Pancreas (tissue), 10 donors: ENCODE measurements around the gene SLU7. TPM values are rescaled to one million over a fixed set of nuclear protein-coding genes. Genes with fewer than 3 reads are reported as not detected.

ENCODE experiments used
- ATAC-seq, 4 donors: fragments of 200-7000 bp; cut with Tn5 transposase; one replicate each; pipeline versions ENCODE4 v1.8.0 to v1.9.1; 2020; ENCODE audit warnings: mild to moderate bottlenecking in 4 of 4, moderate library complexity in 4 of 4
- DNase-seq, 6 donors: peaks; one replicate each; pipeline ENCODE4 v3.0.0-alpha.2; 2020
- FAIRE-seq: peaks from 2 replicates; lab custom pipeline; 2012; peaks lifted over from hg19 to GRCh38; lab: Jason Lieb, UNC
- H3K27ac ChIP-seq, 4 donors: fragments of 200-600 bp; sonication (generic); 1 replicate in 3 of 4; 2 replicates in 1 of 4; pipeline versions ENCODE4 v1.5.0 to v1.8.0; 2020
- H3K27me3 ChIP-seq, 4 donors: fragments of 200-600 bp; one replicate each; pipeline ENCODE4 v1.8.0; 2021
- H3K36me3 ChIP-seq, 3 donors: fragments of 200-600 bp; sonication (generic) in 1 of 3; one replicate each; pipeline versions ENCODE4 v1.5.0 to v1.8.0; 2020 to 2021
- H3K4me1 ChIP-seq, 3 donors: fragments of 200-600 bp; one replicate each; pipeline ENCODE4 v1.8.0; 2021
- H3K4me3 ChIP-seq, 4 donors: fragments of 200-600 bp; sonication (generic) in 2 of 4; one replicate each; pipeline versions ENCODE4 v1.5.0 to v1.8.0; 2020 to 2021
- H3K9me3 ChIP-seq, 4 donors: fragments of 200-600 bp; one replicate each; pipeline ENCODE4 v1.8.0; 2021
- WGBS, 2 donors: extraction: QIAGEN DNeasy Blood & Tissue Kit; methylation state at CpG; one replicate each; pipeline ENCODE4 v1.1.7; 2013; 5-methylcytosine and 5-hydroxymethylcytosine counted together
- intact Hi-C, 3 donors: fragments of 100-400 bp; cut with DNase I; formaldehyde crosslinking; loops; one replicate each; pipeline versions ENCODE4 v1.11.1 to v1.14.2; 2022
- polyA plus RNA-seq, 2 donors: library from polyadenylated mRNA; stranded (reverse); fragments of 200-250 nt; gene quantifications; one replicate each; pipeline ENCODE4 v1.2.3, GENCODE V29; 2013
- total RNA-seq, 6 donors: library from RNA; stranded (reverse); fragmentation: NEBNext Ultra II Directional in 4 of 6; extraction: Animal tissue kit (Norgen Biotek cat#: 25700) in 4 of 6; gene quantifications; one replicate each; pipeline versions ENCODE4 v1.2.1 to v1.2.4, GENCODE V29; 2021 to 2023
- TF ChIP-seq, protein P1 (sequence below), 4 donors: fragments of 200-600 bp; sonication (generic) in 3 of 4; IDR thresholded peaks; one replicate each; pipeline versions ENCODE4 v1.5.0 to v1.8.0; 2021; ENCODE audit warnings: antibody characterized with exemption in 4 of 4
- donor health status: healthy with polysubstance abuse.
- donor health status: DM: no; HTN: no; CAD: no; lungs with moderate emphysema.
- donor health status: DM: no; HTN: no; CAD: no.
- donor health status: control.
- donor health status: control.
- donor health status: Bipolar disorder and iron deficiency.
- donor health status: DM: yes; HTN: yes; CAD: no.
- donor health status: DM: no; HTN: no; CAD: no.
- donor health status: DM: no; HTN: no; CAD: no.
- donor health status: DM: yes; HTN: yes; CAD: no.

The SLU7 gene
- total and polyA plus RNA-seq, 8 donors, result 12.3 to 24.6 (median 20.6) TPM

DNA sequence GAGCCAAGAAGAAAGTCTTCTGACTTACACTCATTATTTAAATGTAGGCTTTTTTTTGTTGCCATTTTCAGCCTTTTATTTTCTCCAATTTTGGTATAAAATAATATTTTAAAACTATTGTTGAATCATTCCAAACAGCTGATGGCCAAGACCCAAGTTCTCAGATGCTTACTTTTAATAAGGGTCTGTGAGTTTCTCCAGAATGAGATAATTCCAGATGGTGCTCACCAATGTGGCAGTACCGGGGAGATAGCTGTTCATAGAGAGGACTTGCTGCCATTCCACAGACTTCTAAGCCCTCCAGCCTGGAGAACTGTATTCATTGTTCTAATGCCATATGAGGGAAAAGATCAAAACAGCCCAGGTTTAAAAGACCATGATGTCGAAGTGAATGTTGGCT lies 43.2 kb downstream of the SLU7 start:
- no peaks in the 10 kb centered on the region for H3K27me3 ChIP-seq
- FAIRE-seq (no peak), ATAC-seq (no peak), DNase-seq (no peak)
- H3K4me1 ChIP-seq, result no peaks in the 10 kb centered on the region
- TF ChIP-seq, protein P1, sequence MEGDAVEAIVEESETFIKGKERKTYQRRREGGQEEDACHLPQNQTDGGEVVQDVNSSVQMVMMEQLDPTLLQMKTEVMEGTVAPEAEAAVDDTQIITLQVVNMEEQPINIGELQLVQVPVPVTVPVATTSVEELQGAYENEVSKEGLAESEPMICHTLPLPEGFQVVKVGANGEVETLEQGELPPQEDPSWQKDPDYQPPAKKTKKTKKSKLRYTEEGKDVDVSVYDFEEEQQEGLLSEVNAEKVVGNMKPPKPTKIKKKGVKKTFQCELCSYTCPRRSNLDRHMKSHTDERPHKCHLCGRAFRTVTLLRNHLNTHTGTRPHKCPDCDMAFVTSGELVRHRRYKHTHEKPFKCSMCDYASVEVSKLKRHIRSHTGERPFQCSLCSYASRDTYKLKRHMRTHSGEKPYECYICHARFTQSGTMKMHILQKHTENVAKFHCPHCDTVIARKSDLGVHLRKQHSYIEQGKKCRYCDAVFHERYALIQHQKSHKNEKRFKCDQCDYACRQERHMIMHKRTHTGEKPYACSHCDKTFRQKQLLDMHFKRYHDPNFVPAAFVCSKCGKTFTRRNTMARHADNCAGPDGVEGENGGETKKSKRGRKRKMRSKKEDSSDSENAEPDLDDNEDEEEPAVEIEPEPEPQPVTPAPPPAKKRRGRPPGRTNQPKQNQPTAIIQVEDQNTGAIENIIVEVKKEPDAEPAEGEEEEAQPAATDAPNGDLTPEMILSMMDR (IDR thresholded peaks at IDR 0.05), result no peak
- no peak overlapping the region for H3K4me3 ChIP-seq
- H3K36me3 ChIP-seq, result no peaks in the 10 kb centered on the region
- intact Hi-C loops, result no loop called here
- H3K9me3 ChIP-seq, result no peaks in the 10 kb centered on the region
- 69 to 74% methylated on average over 2 of the region's 2 CpGs for WGBS, 2 donors
- H3K27ac ChIP-seq, result no peak overlapping the region

DNA sequence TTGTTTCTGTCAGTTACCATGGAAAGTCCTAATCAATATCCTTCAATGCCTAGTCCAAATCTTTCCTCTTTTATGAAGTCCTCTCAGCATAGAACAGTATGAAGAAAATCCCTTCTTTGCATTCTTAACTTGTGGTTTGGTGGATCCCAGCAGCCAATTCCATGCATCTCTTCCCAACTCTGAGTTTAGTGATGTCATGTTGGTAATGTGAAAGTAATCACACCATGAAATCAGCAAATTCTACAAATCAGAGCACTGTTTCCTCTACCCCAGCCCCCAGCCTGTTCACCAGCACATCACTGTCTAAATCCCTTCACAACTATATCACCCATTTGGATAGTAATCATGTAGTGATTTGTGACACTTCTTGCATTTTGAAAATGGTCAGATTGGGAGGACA lies 43.7 kb downstream of the SLU7 start:
- no peak for ATAC-seq
- intact Hi-C loops, result no loop called here
- Histone ChIP-seq H3K4me3 (no peak overlapping the region), H3K9me3 (no peaks in the 10 kb centered on the region), H3K36me3 (no peaks in the 10 kb centered on the region), H3K27ac (no peak overlapping the region), H3K27me3 (no peaks in the 10 kb centered on the region), H3K4me1 (peaks cover 0 to 2% (median 0%) of the 10 kb centered on the region in 3 donors)
- DNase-seq, result no peak
- no peak for FAIRE-seq
- TF ChIP-seq, protein P1 (IDR thresholded peaks at IDR 0.05), result no peak

DNA sequence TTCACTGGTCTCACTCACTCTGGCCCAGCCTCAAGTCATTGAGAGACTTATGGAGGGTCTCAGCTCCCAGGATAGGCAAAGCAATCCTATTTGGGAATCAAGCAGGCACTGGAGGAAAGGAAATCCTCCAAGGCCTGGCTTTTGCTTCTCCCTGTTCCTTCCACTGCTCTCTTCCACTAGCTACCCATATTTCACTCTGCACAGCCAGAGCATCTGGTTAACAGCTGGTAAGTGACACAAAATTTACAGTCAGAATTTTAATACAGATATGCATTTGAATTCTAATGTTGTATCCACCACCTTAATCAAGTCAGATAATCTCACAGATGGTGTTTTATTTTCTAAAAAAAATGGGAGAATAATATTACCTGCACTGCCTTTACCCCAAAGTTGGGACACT lies 47.6 kb downstream of the SLU7 start:
- Histone ChIP-seq H3K4me1 (peaks cover 0 to 5% (median 0%) of the 10 kb centered on the region in 3 donors), H3K27me3 (peaks cover 0 to 3% (median 0%) of the 10 kb centered on the region in 4 donors), H3K4me3 (no peak overlapping the region), H3K9me3 (no peaks in the 10 kb centered on the region), H3K36me3 (no peaks in the 10 kb centered on the region), H3K27ac (no peak overlapping the region)
- TF ChIP-seq, protein P1 (IDR thresholded peaks at IDR 0.05), result no peak
- ATAC-seq (no peak), FAIRE-seq (no peak), DNase-seq (no peak)
- intact Hi-C loops, result no loop called here

DNA sequence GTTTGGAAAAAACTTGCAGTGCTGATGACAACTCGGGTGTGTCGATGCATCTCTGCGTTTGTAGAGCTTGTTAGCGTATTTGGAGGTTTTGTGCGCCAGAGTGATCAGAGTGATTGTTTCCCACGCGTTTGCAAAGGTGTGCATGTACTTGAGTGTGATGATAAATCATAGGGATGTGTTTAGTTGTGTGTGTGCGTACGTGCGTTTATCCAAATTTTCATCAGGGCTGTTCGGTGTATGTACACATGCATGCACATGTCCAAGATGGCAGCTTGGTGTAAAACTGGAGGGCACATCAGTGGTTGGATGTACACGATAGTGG lies 48.2 kb downstream of the SLU7 start:
- TF ChIP-seq, protein P1 (IDR thresholded peaks at IDR 0.05), result no peak
- peak in 2 of 4 donors; percentile 8 to 12 for ATAC-seq
- H3K27me3 ChIP-seq, result peaks cover 0 to 3% (median 0%) of the 10 kb centered on the region in 4 donors
- intact Hi-C loops, result no loop called here
- no peaks in the 10 kb centered on the region for H3K36me3 ChIP-seq
- no peak for DNase-seq
- peak overlapping the region in 2 of 4 donors; percentile 34 to 54 for H3K4me3 ChIP-seq
- WGBS, 2 donors, result 33 to 40% methylated on average over 12 of the region's 12 CpGs
- peaks cover 0 to 5% (median 0%) of the 10 kb centered on the region in 3 donors for H3K4me1 ChIP-seq
- no peak overlapping the region for H3K27ac ChIP-seq
- no peaks in the 10 kb centered on the region for H3K9me3 ChIP-seq
- FAIRE-seq, result no peak

DNA sequence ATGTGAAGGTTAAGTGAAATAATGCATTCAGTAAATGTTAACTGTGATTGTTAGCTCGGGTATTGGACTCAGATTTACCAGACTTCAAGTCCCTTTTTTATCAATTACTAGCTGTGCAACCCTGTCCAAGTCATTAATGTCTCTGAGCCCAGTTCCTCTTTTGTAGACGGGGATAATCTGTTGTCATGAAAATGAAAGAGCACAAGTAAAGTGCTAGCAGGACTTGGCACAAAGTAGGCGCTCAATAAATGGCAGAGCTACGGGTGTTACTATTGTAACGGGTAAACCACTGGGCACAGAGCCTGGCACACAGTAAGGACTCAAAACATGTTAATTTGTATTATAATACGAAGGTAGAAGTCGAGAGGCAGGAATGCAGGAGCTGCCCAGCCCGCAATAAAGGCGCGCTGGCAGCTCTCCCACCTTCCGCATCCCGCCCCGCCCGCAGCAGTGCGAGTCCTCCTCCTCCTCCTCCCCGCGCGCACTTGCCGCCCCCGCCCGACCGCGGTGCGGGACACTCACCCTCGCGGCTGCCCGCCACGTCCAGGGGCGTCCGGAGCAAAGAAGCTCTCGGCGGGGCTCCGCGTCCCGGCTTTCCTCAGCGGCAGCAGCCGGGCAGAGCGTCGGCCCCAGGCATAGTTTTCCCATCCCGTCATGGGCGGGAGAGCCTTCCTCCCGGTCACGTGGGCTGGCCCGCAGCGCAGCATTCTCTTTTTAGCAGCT lies 48.7 kb downstream of the SLU7 start, which contains the start of gene C1QTNF2:
TSS of gene C1QTNF2 (minus strand) at position 637 of the 723 bp plus-strand sequence. CDS start 15,615 bp downstream, outside the sequence.
- WGBS, 2 donors, result 2% methylated on average over 45 of the region's 45 CpGs
- H3K27me3 ChIP-seq, result peaks cover 0 to 3% (median 0%) of the 10 kb centered on the region in 4 donors
- H3K36me3 ChIP-seq, result no peaks in the 10 kb centered on the region
- TF ChIP-seq, protein P1 (IDR thresholded peaks at IDR 0.05), result no peak
- peak; percentile 18 to 69 (median 31) for DNase-seq
- peak; percentile 73 to 89 (median 76) for ATAC-seq
- peaks cover 0 to 5% (median 0%) of the 10 kb centered on the region in 3 donors for H3K4me1 ChIP-seq
- H3K27ac ChIP-seq, result no peak within 1 kb of the TSS
- H3K9me3 ChIP-seq, result no peaks in the 10 kb centered on the region
- peak within 1 kb of the TSS; percentile 9 to 54 (median 24) for H3K4me3 ChIP-seq
- FAIRE-seq, result no peak
- intact Hi-C loops, result no loop called here
